ENCODE results near the gene GPANK1.
A peak's percentile ranks its signal among the peaks of the same experiment; 100 is the strongest.

The GPANK1 gene

GRCh38 chr6:31702819-31703716 lies 38.3 kb upstream of the GPANK1 start, which contains the start of gene ABHD16A (continued):
- TF ChIP-seq CTCF (tag by site-specific recombination; IDR thresholded peaks at IDR 0.05) (0 out of 2 replicates have a peak, but pooled peaks have one; percentile 9), ZNF221 (tag by site-specific recombination; IDR thresholded peaks at IDR 0.05; ENCODE audit: borderline replicate concordance) (no peak), ZNF366 (tag by site-specific recombination; conservative IDR thresholded peaks at IDR 0.05) (no peak), MZF1 (tag by site-specific recombination; IDR thresholded peaks at IDR 0.05; ENCODE audit: borderline replicate concordance) (0 out of 2 replicates have a peak, but pooled peaks have one; percentile 48), TCF7L2 (IDR thresholded peaks at IDR 0.05; ENCODE audit: borderline replicate concordance, low read depth, low read length) (no peak), ZFHX2 (tag by site-specific recombination; conservative IDR thresholded peaks at IDR 0.05) (no peak; the same call in none of the 2 replicates), ZNF530 (tag by site-specific recombination; IDR thresholded peaks at IDR 0.05; ENCODE audit: low read depth) (no peak), ZSCAN23 (tag by site-specific recombination; IDR thresholded peaks at IDR 0.05) (no peak; the same call in 1 of the 2 replicates), ZNF391 (tag by site-specific recombination; IDR thresholded peaks at IDR 0.05; ENCODE audit: borderline replicate concordance, low read depth) (no peak), ZNF426 (tag by site-specific recombination; IDR thresholded peaks at IDR 0.05) (no peak), ZNF600 (tag by site-specific recombination; IDR thresholded peaks at IDR 0.05) (peak; percentile 25; the same call in 1 of the 2 replicates), ZNF707 (tag by site-specific recombination; IDR thresholded peaks at IDR 0.05) (no peak), ZNF416 (tag by site-specific recombination; IDR thresholded peaks at IDR 0.05) (no peak), YY2 (tag by site-specific recombination; IDR thresholded peaks at IDR 0.05) (no peak), ZNF658 (tag by site-specific recombination; IDR thresholded peaks at IDR 0.05) (no peak), YY1 (tag by site-specific recombination; IDR thresholded peaks at IDR 0.05) (peak; percentile 65), ZNF280C (tag by site-specific recombination; IDR thresholded peaks at IDR 0.05) (no peak), RBAK (tag by site-specific recombination; IDR thresholded peaks at IDR 0.05) (no peak), ZNF488 (tag by site-specific recombination; IDR thresholded peaks at IDR 0.05) (no peak), ZIC2 (tag by site-specific recombination; IDR thresholded peaks at IDR 0.05) (no peak), ZNF623 (tag by site-specific recombination; IDR thresholded peaks at IDR 0.05) (no peak), ZNF292 (tag by site-specific recombination; IDR thresholded peaks at IDR 0.05; ENCODE audit: borderline replicate concordance, low read depth) (no peak), HOXC10 (CRISPR knock-in tag; IDR thresholded peaks at IDR 0.05) (no peak), ZNF114 (tag by site-specific recombination; IDR thresholded peaks at IDR 0.05) (no peak), ZNF350 (tag by site-specific recombination; IDR thresholded peaks at IDR 0.05) (no peak)
- TF ChIP-seq, protein P1, sequence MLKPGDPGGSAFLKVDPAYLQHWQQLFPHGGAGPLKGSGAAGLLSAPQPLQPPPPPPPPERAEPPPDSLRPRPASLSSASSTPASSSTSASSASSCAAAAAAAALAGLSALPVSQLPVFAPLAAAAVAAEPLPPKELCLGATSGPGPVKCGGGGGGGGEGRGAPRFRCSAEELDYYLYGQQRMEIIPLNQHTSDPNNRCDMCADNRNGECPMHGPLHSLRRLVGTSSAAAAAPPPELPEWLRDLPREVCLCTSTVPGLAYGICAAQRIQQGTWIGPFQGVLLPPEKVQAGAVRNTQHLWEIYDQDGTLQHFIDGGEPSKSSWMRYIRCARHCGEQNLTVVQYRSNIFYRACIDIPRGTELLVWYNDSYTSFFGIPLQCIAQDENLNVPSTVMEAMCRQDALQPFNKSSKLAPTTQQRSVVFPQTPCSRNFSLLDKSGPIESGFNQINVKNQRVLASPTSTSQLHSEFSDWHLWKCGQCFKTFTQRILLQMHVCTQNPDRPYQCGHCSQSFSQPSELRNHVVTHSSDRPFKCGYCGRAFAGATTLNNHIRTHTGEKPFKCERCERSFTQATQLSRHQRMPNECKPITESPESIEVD (tag by site-specific recombination; IDR thresholded peaks at IDR 0.05), result no peak
- TF ChIP-seq, protein P2, sequence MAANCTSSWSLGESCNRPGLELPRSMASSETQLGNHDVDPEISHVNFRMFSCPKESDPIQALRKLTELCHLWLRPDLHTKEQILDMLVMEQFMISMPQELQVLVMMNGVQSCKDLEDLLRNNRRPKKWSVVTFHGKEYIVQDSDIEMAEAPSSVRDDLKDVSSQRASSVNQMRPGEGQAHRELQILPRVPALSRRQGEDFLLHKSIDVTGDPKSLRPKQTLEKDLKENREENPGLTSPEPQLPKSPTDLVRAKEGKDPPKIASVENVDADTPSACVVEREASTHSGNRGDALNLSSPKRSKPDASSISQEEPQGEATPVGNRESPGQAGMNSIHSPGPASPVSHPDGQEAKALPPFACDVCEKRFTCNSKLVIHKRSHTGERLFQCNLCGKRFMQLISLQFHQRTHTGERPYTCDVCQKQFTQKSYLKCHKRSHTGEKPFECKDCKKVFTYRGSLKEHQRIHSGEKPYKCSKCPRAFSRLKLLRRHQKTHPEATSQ (tag by site-specific recombination; IDR thresholded peaks at IDR 0.05), result peak; percentile 67; the same call in 1 of the 2 replicates
- TF ChIP-seq, protein P3, sequence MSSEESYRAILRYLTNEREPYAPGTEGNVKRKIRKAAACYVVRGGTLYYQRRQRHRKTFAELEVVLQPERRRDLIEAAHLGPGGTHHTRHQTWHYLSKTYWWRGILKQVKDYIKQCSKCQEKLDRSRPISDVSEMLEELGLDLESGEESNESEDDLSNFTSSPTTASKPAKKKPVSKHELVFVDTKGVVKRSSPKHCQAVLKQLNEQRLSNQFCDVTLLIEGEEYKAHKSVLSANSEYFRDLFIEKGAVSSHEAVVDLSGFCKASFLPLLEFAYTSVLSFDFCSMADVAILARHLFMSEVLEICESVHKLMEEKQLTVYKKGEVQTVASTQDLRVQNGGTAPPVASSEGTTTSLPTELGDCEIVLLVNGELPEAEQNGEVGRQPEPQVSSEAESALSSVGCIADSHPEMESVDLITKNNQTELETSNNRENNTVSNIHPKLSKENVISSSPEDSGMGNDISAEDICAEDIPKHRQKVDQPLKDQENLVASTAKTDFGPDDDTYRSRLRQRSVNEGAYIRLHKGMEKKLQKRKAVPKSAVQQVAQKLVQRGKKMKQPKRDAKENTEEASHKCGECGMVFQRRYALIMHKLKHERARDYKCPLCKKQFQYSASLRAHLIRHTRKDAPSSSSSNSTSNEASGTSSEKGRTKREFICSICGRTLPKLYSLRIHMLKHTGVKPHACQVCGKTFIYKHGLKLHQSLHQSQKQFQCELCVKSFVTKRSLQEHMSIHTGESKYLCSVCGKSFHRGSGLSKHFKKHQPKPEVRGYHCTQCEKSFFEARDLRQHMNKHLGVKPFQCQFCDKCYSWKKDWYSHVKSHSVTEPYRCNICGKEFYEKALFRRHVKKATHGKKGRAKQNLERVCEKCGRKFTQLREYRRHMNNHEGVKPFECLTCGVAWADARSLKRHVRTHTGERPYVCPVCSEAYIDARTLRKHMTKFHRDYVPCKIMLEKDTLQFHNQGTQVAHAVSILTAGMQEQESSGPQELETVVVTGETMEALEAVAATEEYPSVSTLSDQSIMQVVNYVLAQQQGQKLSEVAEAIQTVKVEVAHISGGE (tag by site-specific recombination; conservative IDR thresholded peaks at IDR 0.05; ENCODE audit: low read depth), result peak; percentile 33

Measured in HEK293 (cell line).